ENCODE measurements around the gene IFNL3.
"Not testable (repeated sequence)": the region's sequence is repeated elsewhere in the genome, so short reads cannot be mapped to it uniquely, and the experiment has no call there.

Gene IFNL3

DNA sequence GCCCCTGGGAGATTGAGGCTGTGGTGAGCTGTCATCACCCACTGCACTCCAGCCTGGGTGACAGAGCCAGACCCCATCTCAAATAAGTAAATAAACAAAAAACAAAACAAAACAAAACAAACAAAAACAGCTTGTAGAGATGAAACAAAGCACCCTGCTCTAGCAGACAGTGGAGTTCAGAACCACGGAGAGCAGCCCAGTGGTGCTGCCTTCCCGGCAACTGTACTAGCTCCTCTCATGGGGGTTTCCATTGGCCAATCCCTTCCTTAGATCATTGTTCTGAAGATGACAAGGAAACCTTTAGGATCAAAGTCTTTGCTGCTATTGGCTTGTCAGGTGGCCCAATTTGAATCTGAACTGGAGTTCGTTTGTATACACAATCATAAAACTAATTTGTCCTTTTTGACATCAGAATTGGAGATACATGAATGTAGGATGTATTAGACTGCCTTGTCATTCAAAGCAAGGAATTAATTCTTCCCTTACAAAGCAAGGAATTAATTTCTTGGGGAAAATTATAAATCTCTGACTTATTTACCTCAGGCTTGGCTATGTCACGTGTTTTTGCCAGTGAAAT, 21.0 kb downstream of the IFNL3 start:
- intact Hi-C loops (cut with DNase I), result no loop called here
- peak in 1 of 10 donors; percentile 22 for DNase-seq

DNA sequence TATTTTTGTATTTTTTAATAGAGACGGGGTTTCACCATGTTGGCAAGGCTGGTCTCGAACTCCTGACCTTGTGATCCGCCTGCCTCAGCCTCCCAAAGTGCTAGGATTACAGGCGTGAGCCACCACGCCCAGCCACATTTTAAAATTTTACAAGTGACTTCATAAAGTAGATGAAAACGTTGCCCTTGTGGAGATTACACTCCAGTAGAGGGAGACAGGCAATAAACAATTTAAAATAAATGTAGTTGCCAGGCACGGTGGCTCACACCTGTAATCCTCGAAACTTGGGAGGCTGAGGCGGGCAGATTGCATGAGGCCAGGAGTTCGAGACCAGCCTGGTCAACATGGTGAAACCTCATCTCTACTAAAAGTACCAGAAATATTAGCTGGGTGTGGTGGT, 25.7 kb downstream of the IFNL3 start:
- intact Hi-C loops (cut with DNase I), result not testable (repeated sequence)
- peak in 1 of 10 donors; percentile 6 for DNase-seq

DNA sequence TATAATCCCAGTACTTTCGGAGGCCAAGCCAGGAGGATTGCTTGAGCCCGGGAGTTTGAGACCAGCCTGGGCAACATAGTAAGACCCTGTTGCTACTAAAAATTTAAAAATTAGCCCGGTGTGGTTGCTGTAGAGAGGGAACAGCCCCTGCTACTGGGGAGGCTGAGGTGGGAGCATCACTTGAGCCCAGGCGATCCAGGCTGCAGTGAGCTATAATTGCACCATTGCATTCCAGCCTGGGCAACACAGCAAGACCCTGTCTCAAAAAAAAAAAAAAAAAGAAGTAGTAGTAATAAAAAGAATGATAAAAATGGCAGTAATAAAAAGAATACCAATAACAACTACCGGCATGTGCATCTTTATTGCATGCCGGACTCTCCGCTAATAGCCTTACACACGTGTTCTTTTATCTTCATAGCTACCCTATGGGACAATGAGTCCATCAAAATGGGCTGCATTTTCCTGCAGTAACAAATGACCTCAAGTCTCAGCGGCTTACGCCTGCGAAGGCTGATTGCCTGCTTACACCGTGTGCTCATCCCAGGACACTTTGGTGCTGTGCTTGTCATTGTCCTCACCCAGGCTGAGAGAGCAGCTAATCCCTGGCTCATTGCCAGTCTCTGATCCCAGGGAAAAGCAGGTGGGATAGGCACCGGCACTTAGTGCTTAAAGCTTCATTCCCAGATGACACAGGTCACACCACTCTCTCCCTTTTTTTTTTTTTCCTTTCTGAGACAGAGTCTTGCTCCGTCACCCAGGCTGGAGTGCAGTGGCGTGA, 26.4 kb downstream of the IFNL3 start:
- peak in 1 of 10 donors; percentile 34 for DNase-seq
- intact Hi-C loops (cut with DNase I), result no loop called here

DNA sequence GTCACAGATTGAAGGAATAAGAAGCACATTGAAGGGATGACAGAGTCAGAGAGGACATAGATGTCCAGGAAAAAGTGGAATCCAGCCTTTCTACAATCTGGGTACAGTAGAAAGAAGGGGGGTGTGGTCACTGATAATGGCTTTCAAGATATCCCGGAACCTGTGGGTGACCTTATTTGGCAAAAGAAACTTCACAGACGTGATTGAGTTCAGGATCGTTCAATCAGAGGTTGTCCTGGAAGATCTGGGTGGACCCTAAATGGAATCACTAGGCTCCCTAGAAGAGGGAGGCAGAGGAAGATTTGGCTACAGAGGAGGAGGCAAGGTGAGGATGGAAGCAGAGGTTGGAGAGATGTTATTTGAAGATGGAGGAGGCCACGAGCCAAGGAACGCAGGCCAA, 27.7 kb downstream of the IFNL3 start:
- DNase-seq, result no peak

DNA sequence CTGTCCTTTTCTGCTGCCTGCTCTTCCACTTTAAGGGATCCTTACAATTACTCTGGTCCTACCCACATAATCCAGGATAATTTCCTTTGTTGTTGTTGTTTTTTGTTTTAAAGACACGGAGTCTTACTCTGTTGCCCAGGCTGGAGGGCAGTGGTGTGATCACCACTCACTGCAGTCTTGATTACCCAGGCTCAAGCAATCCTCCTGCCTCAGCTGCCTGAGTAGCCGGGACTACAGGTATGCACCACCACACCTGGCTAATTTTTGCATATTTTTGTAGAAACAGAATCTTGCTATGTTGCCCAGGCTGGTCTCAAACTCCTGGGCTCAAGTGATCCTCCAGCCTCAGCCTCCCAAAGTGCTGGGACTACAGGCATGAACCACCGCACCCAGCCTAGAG, 29.5 kb downstream of the IFNL3 start:
- intact Hi-C loops (cut with DNase I), result not testable (repeated sequence)
- DNase-seq, result peak in 1 of 10 donors; percentile 53

More for the DNA sequence above, 27.7 kb downstream of the IFNL3 start:
- intact Hi-C loops (cut with DNase I), result no loop called here

DNA sequence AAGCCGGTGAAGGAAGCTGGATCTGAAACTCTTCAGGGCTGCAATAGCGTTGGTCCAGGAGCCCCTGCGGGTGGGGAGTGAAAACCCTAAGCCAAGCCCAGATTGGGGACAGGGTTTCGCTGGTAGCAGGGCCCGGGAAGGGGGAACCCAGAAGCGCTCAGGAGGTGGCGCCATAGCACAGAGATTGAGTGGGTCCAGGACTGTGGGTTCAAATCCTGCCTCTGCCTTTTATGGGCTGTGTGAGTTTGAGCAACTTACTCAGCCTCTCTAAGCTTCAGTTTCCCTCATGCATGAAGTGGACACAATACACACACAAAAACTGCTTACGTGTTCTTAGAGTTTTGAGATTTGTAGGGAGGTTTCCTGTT, 32.4 kb downstream of the IFNL3 start:
- intact Hi-C loops (cut with DNase I), result no loop called here
- peak in 1 of 10 donors; percentile 45 for DNase-seq

DNA sequence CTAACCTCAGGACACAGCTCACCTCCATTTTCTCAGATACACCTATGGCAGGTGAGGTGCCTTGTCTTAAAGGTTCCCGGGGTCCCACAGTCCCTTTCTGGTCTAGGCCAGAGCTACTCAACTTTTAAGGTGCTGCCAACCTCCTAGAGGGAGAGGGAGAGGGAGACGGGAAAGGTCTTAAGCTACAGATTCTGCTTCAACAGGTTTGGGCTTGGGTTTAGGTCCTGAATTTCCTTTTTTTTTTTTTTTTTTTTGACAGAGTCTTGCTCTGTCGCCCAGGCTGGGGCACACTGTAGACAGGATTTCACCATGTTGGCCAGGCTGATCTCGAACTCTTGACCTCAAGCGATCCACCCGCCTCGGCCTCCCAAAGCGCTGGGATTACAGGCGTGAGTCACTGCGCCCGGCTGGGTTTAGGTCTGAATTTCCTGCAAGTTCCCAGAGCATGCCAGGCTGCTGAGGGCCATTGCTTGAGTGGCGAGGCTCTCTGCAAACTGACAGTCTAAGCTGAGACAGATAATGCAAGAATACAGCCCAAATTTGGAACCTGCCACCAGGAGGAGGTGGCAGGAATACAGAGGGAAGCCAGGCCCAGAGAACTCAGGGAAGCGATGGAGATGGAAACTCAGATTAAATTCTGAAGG, 33.0 kb downstream of the IFNL3 start:
- intact Hi-C loops (cut with DNase I), result no loop called here
- peak in 1 of 10 donors; percentile 75 for DNase-seq

DNA sequence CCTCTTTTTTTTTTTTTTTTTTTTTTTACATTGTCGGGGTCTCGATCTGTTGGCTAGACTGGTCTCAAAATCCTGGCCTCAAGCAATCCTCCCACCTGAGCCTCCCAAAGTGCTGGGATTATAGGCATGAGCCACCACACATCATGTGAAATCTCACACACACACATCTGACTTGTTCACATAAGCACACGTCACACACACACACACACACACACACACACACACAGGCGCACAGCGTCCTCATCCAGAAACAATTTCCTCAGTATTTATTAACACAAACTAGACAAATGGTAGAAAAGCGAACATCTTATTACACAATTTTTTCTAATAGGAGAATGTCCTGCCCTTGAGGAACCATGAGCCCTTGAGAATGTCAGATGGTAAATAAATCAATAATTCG, 35.6 kb downstream of the IFNL3 start:
- intact Hi-C loops (cut with DNase I), result no loop called here
- DNase-seq, result peak in 1 of 10 donors; percentile 33

DNA sequence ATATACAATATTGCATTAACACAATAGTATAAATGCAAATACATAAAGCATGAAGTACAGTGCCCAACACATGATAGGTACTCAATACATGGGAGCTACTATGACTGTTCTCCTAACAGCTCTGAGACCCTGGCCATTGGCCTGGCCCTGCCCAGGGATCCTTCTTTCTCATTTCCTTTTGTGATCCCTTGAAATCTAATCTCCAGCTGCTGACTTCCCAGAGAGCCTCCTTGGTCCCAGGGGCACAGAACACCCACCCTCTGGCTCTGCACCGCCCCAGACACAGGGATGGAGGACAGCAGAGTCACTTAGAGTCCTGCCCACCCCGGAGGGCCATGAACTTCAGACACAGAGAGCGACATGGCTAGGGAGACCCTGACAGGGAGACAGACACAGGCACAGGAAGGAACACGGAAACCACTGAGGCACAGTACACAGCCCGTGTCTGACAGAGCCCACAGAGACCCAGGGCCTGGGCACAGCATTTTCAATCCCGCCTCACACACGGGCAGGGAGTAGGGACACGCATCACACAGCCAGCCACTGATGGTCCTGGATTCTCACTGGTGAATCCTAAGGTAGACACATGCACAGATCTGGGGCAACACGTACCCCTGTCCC, 36.5 kb downstream of the IFNL3 start:
- intact Hi-C loops (cut with DNase I), result no loop called here

DNA sequence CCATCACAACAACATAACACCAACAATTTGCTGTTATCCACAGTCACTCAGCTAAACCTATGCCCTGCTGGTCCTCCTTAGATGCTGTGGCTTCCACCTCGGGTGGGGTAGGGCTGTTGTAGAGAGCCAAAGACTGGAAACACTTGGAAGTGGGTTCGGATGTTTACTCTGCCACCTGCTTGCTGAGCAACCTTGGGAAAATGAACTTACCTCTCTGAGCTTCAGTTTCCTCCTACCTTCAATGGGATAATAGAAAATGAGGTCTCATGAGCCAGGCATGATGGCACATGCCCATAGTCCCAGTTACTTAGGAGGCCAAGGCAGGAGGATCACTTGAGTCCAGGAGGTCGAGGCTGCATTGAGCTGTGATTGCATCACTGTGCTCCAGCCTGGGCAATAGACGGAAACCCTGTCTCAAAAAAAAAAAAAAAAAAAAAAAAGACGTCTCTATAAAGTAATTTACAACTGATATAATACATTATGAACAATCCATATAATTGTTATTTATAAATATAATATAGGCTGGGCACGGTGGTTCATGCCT, 37.4 kb downstream of the IFNL3 start:
- intact Hi-C loops (cut with DNase I), result no loop called here
- DNase-seq, result peak in 1 of 10 donors; percentile 33

More for the DNA sequence above, 36.5 kb downstream of the IFNL3 start:
- DNase-seq, result peak in 1 of 10 donors; percentile 54

DNA sequence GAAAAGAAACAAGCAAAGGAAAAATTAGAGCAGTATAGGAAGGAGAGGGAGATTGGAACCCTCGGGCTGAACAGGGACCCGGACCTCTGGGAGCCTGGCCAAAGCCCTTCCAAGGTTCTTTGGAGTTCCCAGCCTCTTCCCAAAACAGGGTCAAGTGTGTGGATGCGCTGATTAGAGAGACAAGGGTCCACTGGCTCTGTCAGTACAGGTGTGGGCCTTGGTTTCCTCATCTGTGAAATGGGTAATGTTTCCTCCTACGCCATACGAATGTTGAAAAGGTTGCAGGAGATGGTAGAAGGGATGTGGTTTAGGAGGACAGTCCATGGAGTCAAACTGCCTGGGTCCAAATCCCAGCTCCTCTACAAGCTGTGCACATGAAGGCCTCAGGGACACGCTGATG, 38.7 kb downstream of the IFNL3 start:
- intact Hi-C loops (cut with DNase I), result no loop called here
- DNase-seq, result peak in 1 of 10 donors; percentile 16

DNA sequence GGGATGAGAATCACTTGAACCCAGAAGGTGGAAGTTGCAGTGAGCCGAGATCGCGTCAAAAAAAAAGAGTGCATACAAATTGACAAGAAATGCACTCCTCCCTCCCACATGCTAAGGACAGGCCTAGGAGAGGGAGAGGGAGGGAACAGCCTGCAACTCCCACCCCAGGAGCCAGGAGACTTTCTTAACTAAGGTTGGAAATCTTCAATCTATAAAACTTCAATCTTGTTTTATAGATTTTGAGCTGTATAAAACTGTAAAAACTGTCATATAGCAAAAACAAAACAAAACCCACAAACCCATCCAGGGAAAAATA, 39.4 kb downstream of the IFNL3 start:
- intact Hi-C loops (cut with DNase I), result no loop called here
- DNase-seq, result peak in 1 of 10 donors; percentile 1

DNA sequence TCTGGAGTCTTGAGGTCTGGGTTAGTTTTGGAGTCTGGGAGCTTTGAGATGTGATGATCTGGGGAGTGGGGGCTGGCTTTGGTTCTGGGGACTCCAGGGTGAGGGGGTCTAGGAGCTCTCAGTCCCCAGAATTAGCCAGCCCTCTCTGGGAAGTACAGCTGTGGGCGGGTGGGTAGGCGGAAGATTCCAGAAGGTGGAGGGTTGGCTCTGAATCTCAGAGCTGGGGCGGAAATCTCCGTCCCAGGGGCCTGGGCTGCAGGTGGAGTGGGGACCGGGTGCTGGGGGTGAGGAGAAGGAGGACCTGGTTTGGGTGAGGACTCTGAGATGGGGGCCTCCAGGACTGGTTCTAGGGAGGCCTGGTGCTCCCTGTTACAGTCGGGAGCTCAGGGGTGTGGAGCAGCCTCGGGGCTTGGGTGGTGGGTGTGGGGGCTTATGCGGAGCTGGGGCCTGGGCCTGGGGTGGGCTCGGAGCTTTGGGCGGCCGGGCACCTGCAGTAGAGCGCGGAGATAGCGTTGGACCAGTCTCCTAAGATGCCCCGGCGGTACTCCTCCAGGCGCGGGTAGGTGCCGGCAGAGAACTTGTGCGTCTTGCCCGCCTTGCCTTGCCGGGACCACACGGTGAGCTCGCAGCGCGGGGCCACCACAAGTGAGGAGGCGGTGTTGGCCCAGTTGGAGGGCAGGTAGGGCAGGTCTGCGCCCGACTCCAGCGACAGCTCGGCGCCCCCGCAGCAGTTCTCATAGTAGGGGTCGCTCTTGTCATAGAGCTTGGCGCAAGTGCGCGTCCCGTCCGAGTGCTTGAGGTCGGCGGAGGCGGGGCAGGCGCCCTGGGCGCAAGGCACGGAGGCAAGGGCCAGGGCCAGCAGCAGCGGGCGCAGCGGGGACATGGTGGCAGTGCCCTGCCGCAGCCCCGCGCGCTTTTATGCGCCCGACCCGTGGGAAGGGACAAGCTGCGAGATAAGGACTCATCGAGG, 41.1 kb downstream of the IFNL3 start, which contains the start of gene SYCN:
SYCN (minus strand) TSS at position 892 of the 970 bp plus-strand sequence; CDS start at position 883, 9 bp downstream.
- no peak for DNase-seq
- intact Hi-C loops (cut with DNase I), result no loop called here

DNA sequence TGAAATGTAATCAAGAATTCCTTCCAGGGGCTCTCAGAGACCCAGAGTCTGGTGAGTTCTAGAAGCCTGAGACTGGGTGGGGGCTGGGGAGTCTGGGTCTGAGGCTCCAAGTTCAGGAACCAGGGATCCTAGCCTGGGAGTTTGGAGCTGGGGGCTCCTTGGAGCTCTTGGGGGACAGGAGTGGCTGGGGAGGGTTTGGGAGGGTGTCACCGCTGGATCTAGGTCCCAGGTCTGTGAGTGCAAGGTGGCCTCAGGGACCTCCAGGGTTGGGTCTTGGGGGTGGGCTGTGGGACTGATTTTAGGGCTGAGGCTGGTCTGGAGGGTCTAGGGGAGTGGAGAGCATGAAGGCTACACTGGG, 41.8 kb downstream of the IFNL3 start:
- no peak for DNase-seq
- intact Hi-C loops (cut with DNase I), result no loop called here

DNA sequence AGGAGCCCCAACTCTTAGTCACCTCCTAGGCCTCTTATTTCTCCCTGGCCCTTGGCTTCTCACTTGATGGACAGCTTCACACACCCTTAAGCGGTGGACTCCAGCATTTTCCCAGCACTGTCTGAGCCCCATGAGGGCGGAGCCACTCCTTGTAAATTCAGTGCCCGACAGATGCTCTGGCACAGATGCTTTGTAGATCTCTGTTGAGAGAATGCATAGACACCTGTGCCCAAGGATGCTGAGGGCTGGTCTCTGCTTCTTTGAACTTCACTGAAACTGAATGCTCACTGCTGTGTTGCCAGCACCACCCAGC, 44.0 kb downstream of the IFNL3 start:
- intact Hi-C loops (cut with DNase I), result no loop called here
- DNase-seq, result no peak

DNA sequence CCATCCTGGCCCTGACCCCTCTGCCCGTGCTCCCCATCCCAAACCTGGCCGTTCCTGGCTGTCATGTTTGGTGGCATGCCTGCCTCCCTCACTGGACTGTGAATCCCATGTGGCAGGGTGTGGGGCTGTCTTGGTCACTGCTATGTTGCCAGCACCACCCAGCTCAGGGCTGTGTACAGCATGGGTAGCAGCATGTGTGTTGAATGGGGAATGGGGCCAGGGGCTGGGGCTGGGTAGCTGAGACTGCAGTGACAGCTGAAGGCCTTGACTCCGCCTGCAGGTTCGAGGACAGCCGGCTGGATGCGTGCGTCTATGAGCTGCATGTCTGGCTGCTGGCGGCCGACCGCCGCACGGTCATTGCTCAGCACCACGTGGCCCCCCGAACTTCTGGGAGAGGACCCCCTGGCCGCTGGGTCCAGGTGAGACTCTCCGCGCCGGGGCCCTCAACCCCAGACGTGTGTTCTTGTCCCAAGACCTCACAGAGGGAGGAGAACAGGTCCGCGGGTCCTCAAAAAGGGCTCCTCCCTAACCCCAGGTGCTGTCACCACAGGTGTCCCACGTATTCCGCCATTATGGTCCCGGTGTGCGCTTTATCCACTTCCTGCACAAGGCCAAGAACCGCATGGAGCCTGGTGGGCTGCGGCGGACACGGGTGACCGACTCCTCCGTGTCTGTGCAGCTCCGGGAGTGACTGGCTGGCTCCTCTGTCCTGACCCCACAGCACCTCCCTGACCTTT, 44.6 kb downstream of the IFNL3 start:
- intact Hi-C loops (cut with DNase I), result no loop called here
- no peak for DNase-seq

DNA sequence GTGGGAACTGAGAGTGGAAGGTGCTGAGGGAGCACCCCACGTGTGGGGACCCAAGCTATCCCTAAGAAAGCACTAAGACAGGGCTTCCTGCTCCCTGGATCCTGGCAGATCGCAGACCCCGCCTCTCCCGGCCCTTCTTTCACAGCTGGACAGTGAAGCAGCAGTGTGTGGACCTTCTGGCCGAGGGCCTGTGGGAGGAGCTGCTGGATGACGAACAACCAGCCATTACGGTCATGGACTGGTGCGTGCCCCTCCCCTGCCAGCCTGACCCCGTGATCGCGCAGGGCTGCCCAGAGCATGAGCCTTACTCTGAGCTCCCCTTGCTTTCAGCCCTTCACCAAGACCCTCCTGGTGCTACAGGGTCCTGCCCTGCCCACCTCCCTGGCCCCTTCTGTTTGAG, 45.8 kb downstream of the IFNL3 start:
- intact Hi-C loops (cut with DNase I), result no loop called here
- DNase-seq, result peak in 8 of 10 donors; percentile 35 to 96 (median 60)

DNA sequence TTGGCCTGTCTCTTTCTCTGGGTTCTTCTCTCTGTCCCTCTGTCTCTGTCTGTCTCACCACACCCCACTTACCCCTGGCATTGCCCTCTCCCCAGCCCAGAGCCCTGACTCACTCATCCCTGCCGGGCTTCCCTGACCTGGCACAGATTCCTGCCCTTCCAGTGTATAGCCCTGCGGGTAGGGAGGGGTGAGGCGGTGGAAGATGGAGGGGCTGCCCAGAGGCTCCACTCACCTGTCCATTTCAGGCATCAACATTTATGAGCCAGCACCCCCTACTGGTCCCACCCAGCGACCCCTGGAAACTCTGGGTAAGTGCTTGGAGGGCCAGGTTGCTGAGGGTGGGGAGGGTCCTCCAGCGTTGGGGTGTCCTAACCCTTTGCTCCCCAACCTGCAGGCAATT, 47.0 kb downstream of the IFNL3 start:
- intact Hi-C loops (cut with DNase I), result no loop called here
- DNase-seq, result no peak

DNA sequence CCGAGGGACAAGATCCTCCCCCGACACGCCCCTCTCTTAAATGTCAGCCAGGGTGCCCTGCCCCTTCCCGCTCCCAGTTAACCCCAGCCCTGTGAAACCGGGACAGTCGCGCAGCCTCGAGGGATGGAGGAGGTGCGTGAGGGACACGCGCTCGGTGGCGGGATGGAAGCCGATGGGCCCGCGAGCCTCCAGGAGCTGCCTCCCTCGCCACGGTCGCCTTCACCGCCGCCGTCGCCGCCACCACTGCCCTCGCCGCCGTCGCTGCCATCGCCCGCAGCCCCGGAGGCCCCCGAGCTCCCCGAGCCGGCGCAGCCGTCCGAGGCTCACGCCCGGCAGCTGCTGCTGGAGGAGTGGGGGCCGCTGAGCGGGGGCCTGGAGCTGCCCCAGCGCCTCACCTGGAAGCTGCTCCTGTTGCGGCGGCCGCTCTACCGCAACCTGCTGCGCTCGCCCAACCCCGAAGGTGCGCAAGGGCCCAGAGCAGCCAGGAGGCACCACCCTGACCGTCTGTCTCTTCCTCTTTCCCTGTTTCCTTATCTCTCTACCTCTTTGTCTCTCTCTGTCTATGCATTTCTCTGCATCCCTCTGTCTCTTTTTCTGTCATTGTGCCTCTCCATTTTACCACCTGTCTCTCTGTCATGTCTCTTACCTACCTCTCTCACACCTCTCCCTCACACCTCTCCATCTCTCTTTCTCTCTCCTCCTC, 47.8 kb downstream of the IFNL3 start, which contains the start of gene NCCRP1:
NCCRP1 (plus strand) TSS at position 105 of the 703 bp plus-strand sequence; CDS start at position 124, 19 bp downstream.
- no peak for DNase-seq
- intact Hi-C loops (cut with DNase I), result no loop called here
